Activated T-cell treated with anti-CD3 and anti-CD28 coated beads for 4 hours (primary cell): ENCODE measurements around the gene BMP5.

Source experiments
- DNase-seq: peaks from one replicate; pipeline ENCODE4 v3.0.0-alpha.2; 2020

The BMP5 gene

DNA sequence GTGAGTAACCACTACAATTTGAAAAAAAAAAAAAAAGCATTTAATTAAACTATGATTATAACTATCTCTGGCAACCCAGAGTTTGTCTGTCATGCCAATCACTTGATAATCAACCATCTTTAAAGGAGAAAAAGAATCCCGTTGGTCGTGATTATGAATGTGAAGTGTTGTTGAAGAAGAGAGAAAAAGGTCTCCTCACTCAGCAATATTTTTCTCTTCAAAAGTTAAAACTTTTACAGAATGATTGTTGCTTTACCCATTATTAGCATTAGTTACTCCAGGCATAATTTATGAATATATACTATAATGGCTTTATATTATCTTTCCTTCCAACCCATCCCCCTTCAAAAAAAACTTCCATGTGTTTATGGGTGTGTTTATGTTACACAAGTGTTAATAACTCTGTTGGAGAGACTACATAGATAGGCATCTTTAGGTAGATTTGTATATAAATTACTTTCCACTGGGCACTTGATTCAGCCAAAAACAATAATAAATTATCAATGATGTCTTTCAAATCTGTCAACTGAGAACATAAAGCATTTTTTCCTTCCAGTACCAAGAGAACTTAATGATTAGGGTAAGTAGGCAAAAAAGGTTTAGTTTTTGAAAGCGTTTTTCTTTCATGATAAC is 5.1 kb downstream of the BMP5 start:
- no peak for DNase-seq

DNA sequence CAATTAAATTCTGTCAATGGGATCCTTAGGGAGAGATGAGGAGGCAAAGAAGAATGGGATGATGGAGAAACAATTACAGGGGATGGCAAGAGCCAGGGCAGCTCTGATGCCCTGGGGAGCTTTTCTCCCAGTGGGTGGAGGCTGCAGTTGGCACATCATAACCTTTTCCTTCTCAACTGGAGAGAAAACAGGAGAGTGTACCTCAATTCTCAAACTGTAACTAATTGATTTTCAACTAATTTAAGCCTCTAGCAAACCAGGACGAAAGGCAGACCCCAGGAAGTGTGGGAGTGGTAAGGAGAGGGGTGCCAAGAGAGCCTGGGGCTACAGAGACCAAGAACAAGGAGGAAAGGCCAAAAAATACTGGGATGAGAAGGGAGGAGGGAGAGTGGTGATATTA is 5.7 kb downstream of the BMP5 start:
- no peak for DNase-seq

DNA sequence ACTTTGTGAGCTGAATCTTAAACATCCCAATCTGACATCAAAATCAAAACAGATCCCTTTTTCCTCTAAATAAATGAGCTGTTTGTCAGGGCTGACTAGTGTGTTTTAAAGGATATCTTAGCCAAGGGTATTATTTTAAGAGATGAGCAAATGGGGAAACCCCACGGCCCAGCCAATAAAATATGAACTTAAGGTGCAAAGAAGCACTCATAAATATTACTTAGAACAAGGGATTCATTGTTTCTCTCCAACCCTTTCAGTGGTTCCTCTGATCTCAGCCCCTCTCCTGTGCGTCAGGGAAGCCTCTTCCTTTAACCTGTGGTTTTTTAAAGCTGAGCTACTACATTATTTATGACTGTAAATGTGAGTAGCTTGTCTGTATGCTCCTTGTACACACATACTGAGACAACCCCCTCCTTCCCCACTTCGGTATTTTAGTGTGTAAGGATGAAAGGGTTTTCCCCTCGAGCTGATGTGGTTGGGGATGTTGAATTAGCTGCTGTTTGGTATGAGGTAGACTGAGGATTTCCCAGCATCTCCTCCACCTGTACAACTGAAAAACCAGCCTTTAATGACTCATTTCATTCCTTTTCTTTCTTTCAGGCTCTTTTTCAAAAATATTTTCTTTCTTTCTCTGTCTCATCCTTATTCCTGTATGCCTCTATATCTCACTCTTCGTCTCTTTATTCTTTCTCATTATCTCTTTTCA is 6.5 kb downstream of the BMP5 start:
- no peak for DNase-seq

DNA sequence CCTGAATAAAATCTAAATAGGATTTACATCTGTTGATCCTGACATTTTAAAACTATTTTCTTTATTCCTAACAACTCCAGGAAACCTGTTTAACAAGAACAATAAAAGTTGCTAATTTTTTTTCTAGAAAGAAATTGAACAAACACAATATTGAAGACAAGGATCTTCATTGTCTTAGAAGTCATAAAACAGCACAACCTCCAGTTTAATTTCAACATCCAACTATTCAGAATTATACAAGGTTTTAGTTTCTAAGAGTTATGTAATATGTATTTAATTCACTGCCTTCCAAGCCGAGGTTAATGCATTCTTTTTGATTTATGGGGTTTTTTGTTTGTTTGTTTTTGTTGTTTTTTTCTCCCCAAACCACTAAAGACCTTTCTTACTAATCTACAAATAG is 7.2 kb downstream of the BMP5 start:
- DNase-seq: no peak

DNA sequence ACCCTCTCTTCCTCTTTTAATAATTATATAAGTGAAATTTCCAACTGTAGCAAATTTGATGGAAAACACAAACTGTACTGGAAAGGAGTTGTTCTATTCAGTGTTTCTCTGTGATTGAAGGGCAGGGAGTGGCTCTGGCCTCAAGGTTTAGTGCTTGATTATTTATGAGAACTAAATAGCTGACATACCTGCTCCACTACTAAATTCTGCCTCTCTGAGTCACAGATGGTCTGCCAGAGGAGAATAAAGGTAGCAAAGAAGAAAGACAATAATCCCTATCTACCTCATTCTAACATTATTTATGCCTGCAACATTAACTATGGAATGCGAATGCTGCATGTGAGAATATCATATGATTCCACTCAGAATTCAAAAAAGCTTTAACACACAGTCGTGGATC is 9.3 kb downstream of the BMP5 start:
- no peak for DNase-seq

DNA sequence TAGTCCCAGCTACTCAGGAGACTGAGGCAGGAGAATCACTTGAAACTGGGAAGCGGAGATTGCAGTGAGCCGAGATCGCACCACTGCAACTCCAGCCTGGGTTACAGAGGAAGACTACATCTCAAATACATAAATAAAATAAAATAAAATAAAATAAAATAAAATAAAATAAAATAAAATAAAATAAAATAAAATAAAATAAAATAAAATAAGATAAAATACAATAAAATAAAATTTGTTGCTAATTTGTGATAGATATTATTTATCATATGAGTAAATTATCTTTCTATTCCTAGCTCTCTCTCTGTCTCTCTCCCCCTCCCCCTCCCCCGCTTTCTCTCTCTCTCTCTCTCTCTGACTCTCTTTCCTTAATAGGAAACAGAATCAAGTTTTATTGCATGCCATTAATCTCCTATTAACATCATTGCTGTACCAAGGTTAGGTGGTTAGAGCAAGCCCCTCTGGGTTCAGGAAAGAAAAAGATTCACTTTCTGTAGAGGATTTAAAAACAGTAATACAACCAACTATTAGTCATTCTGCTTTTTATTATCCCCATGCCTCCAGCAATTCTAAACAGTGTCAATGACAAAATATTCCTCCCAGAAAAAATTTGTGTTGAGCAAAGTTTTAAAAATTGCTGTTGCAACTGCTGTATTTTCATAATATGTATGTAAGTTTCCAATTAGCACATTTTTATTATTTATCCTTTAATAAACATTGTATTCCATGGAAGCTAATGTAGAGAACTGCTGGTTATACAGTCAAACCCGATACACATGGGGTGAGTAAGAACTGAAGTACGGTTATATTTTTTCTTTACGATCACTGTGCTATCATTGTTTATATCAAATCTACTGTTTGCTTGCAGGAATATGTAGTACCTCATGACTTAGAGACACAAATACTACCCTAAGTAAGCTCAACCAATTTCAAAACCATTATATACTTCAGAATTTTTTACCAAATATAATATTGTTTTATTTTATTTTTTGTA is 22.1 kb downstream of the BMP5 start:
- no peak for DNase-seq

DNA sequence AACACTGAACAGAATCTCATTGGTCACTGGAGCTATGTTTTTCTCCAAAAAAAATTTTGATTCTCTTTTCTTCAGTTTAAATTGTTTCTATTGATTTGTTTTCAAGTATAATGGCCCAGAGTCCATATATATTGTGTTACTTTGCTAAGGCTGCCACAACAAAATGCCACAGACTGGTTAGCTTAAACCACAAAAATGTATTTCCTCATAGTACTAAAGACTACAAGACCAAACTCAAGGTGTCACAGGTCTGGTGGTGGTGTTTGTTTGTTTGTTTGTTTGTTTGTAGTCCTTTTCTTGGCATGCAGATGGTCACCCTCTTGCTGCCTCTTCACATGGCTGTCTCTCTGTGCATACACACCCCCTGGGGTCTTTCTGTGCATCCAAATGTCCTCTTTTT is 34.0 kb downstream of the BMP5 start:
- no peak for DNase-seq

DNA sequence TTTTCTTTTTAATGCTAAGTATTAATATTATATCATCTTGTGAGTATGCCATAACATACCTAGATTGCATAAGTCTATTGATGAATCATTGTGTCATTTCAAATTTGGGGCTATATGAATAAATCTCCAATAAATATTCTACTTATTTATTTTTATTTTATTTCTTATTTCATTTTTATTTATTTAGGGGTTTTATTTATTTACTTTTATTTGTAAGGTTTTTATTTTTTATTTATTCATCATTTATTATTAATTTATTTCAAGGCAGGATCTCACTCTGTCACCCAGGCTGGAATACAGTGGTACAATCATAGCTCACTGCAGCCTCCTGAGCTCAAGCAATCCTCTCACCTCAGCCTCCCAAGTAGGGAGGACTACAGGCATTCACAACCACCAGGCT is 36.3 kb downstream of the BMP5 start:
- no peak for DNase-seq

DNA sequence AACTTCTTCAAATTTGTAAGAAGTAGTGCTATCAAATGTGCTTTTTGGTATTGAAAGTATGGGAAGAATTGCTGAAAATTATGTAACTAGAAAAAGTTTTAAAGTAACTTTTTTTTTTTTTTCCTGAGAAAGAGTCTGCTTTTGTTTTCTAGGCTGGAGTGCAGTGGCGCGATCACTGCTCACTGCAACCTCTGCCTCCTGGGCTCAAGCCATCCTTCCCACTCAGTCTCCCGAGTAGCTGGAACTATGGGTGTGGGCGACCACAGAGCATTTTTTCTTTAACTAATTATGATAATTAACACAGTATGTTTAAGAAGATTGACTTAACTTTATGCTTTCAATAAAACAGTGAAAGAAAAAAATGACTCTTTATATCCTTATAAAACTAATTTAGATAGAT is 38.4 kb downstream of the BMP5 start:
- no peak for DNase-seq

DNA sequence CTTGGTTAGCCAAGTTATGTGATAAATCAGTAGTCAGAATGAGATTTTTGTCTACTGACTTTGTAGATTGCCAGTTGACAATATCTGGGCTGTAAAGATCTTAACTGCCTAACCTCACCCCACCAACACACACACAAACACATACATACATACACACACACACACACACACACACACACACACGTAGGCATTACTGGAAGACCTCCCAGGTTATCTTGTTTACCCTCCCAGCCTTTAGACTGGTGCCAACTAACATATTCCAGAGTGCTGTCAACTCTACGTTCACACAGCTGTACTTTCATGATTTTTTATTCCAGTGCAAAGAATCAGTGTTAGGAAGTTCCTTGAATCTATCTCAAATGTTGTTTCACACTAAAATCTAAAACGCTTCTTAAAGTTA is 38.9 kb downstream of the BMP5 start:
- no peak for DNase-seq

DNA sequence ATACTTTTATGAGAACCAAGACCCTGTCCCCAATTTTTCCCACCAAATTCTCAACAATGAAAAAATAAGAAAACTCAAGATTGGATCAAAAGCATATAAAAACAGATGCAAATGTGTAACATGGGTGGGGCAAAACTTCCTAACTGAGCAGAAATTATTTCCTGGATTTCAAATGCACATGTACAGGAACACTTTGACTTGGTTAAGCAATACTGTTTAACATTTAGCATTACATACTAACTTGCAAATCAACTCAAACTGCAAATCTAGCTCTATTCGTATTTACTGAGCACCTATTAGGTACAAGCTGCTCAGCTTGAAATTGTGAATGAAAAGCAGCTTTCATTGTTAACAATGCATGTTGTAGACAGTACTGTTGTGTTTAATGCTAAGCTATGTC is 40.2 kb downstream of the BMP5 start:
- DNase-seq: no peak

DNA sequence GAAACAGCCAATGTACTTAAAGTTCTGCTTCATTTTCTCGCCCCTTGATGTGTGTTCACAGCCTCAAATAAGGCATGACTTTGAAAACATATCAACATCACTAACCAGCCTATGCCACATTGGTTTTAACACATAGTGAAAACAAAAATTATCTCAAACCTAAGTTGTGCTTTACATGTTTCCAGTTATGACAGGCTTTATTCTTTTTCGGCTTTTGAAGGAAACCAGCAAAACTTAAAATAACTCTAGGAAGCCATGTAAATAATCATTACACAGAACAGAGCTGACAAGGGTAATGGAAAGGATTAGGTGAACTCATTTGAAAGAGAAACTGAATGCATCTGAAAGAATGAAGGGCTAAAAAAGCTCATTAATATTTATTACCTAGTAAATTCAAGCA is 42.1 kb downstream of the BMP5 start:
- no peak for DNase-seq

DNA sequence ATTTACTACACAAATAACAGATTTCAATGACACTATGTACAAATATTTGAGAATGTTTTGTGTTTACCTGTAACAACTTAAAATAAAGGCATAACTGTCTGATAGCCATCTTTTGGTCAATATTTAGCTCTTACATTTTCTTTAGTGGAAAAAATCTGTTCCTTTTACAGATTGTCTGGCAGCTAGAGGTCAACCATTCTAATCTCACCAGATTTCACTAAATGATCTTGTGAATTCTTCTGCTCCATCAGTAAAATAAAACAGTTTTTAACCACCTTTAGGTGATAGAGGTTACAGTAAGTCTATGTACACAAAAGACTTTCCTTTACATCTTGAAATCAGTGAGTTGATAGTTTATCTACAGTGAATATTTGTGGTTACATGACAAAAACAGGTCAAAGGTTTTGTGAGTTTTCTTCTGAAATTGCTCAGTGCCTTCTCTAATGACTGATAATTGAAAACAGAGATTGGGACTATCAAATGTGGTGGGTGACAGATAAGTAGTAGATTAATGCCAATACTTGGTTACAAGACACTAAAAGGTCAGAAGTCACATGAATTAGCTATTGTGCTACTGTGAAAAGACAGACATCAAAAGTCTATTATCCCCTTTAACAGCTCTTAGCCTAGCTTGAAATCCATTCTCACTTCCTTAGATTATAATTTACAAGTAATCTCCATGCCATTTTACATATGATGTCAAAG is 47.4 kb downstream of the BMP5 start:
- DNase-seq: no peak

DNA sequence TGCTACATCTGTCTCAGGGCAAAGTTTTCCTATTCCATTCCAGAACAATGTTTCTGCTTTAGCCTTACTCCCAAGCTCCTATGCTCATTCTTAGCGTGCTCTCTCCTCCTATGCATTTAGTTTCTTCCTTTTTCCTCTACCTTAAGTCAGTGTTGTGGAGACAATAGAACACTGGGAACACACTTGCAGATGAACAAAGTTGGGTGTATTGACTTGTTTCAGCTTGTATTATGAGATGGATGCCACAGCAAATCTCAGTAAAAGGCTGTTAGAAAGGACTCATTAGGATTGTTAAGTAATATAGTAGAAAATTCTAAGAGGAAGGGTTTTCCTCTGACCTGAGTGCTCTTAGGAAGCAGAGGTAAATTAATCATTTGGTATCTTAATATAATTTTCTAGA is 48.4 kb downstream of the BMP5 start:
- no peak for DNase-seq

DNA sequence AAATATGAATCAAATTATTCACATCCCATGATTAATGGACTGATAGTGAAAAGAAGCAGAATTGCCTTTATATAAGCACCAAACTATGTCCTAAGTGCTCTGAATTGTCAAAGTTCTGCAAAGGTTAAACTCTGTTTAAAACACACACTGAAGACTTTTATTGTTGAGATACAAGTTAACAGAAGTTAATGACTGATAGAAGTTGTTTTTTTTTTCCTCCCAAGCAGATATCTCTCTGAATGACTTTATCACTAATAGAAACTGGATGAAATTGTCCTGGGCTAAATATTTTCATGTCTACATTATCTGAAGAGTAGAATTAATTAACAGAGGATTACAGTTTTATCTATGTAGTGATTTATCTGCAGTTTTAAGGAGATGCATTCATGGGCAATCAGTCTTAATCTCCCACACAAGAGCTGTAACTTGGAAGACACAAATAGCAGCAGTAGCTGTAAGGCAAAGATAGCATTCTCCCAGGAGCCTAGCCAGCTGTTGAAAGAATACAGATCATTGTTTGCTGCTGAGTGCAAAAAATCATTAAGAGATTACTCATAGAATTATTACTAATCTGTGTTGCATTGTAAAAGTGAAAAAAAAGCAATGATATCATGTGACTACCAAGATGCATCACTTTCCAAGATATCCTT is 49.9 kb downstream of the BMP5 start:
- DNase-seq: no peak

DNA sequence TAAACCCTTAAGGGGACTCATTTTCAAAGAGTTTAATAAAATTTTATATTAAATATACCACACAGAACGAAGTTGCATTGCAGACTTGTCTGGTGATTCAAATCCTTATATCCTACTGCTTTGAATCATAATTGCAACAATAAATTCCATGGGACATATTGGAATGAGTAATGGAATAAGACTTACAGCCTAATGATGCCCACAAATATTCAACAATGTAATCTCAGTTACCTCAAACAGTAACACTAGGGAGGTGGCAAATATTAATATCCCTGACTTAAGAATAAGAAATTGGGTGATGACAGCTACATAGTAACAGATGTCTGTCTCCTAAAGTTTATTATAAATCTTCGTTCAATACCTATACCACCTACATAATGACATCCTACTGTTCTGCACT is 52.6 kb downstream of the BMP5 start:
- no peak for DNase-seq

DNA sequence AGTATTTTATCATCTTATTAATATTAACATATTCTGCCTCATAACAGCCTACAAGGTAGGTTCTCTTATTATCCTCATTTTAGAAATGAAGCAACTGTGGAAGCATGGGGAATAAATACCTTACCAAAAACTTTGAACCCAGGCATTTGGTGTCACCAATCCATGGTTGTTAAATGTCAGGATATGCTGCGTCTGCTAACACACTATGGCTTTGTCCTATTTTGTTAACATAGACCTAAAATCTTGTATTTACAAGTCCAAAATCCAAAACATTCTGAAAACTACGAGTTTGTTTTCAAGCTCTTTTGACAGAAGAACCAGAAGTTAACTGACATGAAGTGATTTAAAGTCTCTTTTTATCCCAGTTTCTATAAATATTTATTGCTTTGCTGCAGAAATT is 53.4 kb downstream of the BMP5 start:
- no peak for DNase-seq

DNA sequence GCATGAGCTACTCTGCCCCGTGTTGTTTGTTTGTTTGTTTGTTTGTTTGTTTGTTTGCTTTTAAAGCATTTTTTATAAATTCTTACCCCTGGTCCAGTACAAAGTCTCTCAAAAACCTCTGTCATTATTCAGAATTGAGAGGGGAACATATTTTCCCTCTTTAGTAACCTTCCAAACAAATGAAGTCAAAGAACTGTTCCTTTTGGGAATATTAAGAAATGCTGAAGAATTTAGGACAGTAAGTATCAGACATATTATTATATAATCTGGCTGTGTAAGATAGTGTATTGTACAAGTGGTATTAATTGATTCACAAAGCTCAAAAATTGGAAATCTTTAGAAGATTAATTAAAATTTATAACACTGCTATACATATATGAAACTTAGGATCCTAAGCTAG is 54.7 kb downstream of the BMP5 start:
- no peak for DNase-seq

DNA sequence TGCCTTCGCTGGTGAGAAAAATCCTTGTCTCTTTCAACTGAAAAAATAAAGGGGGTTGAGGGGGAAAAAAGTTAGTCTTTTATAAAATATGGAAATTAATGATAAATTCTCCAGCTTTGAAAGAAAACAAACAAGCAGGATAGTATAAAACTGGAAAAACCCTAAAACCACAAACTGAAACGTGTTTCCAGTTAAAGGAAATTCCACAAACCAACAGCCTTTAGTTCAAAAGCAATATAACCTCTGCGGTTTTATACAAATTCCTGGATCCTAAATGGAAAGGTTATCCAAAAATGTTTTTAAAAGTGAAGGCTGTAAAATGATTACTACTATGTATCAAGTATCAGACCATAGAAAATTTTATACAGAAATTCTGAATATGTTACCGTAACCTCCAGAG is 55.6 kb downstream of the BMP5 start:
- no peak for DNase-seq

DNA sequence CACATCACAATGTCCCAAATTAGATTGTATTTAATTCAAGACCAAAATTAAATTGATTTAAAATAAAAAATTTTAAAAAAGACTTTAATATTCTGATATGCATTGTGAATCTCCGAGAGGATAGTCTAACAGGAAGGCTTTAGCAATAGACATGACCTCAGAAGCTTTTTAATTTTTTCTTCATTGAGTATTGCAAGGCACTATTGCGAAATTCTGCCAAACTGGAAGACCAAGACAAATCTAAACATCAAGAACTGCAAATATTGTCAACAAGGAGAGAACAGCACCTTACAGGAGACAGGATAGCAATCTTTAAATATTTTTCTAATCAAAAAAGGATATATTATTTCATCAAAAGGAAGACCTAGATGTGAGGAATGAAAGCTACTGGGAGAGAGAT is 56.9 kb downstream of the BMP5 start:
- DNase-seq: no peak

DNA sequence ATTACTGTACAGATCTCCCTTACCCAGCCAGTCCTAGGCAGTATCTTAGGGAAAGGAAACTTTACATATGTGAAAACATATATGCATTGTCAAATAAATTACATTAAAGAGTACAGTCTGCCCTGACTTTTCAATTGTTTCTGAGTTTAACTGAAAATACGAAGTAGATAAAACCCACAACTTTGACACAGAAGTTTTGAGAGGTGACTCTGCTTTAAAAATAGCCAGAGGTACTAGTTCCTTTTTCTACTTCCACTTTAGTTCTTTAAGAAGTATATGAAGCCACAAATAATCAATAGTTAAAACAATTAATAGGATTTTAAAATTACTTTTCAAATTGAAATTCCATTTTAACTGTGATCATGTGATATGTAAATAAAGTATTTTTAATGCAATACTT is 62.9 kb downstream of the BMP5 start:
- DNase-seq: no peak

DNA sequence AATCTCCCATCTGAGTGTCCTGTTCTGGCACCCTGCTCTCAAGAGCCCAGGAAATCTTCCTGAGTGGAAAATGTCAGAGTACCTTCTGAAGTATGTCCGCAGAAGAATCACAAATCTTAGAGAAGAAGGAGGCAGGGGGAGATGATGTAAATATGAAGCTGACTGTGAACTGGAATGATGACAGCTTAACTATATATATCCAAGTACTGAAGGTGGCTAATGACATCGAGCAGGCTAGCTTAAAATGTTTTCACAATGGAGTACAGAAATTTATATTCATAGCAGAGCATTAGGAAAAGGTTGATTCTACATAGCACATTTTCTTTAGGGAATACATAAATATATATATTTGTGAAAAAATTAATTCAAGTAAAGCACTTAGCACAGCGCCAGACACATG is 64.3 kb downstream of the BMP5 start:
- no peak for DNase-seq

DNA sequence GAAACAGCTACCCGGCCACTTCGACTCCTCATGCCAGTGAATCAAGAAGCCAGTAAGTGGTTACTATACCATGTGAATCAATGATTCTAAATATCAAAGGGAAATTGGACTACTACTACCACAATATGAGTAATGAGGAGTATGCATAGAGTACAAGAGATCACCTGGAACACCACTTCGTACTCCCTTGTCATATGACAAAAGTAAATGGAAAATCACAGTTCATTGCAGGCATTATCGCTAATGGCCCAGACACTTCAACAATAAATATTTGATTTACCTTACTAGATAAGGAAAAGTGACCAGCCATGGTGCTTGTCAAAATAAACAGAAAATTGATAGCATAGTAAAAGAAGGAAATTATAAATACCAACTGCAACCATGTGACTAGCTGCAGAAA is 73.1 kb downstream of the BMP5 start:
- DNase-seq: no peak
